HG03095 (cell line): Measurements from ENCODE around the gene RAB10.
"Not testable (repeated sequence)": the region's sequence is repeated elsewhere in the genome, so short reads cannot be mapped to it uniquely, and the experiment has no call there.

Source experiments
- ATAC-seq: cut with Tn5 transposase; IDR thresholded peaks from one replicate; pipeline ENCODE4 v1.9.1; 2021; ENCODE audit warnings: moderate library complexity; ENCODE audit not compliant: unreplicated experiment

RAB10 gene

GRCh38 chr2:26086779-26087178, 52.9 kb downstream of the RAB10 start:
- ATAC-seq = no peak

DNA sequence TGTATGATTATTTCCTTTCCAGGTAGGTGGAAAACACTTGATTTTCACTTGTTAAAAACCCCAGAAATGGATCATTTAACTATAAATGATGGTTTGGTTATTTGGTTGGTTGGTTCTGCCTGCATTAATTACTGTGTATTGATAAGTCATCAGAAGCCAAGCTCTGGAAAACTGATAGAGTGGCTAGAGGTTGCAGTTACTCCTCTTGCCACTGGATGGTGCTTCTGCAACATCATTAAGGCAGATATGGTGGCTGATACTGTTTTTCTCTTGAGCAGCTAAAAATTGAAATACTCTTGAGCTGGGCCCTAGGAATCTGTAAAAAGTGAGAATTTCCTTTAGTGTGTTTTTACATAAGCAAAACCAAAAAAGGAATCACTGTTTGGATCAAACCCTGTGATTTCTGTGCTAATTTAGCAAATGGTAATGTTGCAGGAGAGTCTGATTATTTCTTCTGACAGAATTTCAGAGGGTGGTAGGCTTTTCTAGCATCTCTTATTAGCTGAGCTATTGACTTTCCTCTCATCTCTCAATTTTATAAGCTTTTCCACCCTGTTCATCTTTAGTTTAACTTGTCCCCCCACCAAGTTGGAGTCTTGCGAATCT, 54.3 kb downstream of the RAB10 start:
- no peak for ATAC-seq

- ATAC-seq = not testable (repeated sequence)
Measured at GRCh38 chr2:26088931-26089330, 55.0 kb downstream of the RAB10 start.

DNA sequence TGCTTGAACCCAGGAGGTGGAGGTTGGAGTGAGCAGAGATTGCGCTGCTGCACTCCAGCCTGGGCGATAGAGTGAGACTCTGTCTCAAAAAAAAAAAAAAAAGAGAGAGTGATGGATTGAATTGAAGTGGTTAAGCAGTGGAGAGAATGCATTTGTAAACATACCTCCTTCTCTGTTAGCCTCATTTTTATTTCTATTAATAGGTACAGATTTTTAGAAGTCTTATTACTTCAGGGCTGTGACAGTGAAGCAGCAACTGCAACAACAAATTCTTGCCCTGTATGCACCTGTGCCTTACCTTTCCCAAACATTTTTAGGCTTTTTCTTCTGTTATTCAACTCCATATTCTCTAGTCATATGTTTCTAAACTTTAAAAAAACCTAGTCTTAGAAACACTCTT, 55.5 kb downstream of the RAB10 start:
- no peak for ATAC-seq

DNA sequence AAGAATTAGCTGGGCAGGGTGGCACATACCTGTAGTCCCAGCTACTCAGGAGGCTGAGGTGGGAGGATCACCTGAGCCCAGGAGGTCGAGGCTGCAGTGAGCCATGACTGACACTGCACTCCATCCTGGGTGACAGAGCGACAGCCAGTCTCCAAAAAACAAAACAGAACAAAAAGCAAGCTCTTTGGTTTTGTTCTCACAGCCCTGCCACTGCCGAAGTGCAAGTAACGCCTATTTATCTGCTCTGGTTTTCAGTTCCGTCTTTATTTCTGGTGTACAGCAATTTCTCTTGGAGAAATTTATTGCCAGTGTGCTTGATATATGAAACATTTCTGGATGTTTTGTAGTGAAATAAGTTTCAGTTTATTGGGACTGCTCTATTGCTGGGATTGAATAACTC, 61.9 kb downstream of the RAB10 start:
- ATAC-seq = no peak

- no peak for ATAC-seq
Measured at GRCh38 chr2:26099933-26100332, 66.0 kb downstream of the RAB10 start.

DNA sequence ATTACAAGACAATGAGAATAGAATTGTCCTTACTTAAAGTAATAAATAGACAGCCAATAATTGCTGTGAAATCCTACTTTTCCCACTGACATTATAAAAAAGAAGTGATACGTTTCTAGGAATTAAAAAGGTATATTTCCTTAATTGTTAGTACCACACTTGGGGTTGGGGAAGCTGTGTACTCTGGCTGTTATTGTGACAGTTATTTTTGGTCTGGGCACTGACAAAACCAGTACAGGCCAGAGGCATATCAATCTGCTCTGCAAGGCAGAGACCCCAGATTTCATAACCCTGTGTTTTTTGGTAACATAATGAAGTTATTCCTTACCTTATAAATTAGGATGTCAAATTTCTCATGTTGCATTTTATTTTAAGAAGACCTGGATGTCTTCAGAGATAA, 66.5 kb downstream of the RAB10 start:
- ATAC-seq = no peak

GRCh38 chr2:26103752-26104151, 69.9 kb downstream of the RAB10 start:
- no peak for ATAC-seq

GRCh38 chr2:26108701-26109100, 74.8 kb downstream of the RAB10 start:
- ATAC-seq = not testable (repeated sequence)

- ATAC-seq = no peak
Measured at GRCh38 chr2:26112201-26112600, 78.3 kb downstream of the RAB10 start.

DNA sequence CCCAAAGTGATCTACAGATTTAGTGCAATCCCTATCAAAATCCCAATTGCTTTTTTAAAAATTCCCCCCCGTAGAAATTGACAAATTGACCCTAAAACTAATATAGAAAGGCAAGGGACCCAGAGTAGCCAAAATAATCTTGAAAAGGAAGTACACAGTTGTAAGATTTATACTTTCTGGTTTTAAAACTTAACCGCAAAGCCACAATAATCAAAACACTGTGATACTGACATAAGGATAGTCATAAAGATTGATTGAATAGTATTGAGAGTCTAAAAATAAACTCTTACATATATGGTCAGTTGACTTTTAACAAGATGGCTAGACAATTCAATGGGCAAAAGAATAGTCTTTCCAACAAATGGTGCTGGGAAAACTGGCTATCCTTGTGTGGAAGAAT, 80.3 kb downstream of the RAB10 start:
- ATAC-seq = no peak

DNA sequence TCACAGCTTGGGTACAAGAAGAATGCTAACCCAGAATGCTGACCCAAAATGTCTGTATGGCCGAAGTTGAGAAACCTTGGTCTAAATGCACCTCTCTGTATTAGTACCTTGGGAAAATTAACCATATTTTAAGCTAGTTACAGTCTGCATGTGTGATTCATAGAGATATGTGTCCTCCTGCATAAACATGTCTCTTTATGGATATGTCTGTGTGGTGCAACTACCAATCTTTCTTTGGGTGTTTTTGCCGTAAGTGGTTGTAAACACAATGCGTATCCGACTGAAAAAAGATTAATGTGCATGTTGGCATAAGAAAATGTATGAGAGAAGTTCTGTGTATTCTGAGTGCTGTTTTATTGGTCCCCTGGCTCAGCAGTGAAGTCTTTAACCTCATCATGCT, 84.8 kb downstream of the RAB10 start:
- ATAC-seq = no peak

- no peak for ATAC-seq
Measured at GRCh38 chr2:26119521-26119920, 85.6 kb downstream of the RAB10 start.

DNA sequence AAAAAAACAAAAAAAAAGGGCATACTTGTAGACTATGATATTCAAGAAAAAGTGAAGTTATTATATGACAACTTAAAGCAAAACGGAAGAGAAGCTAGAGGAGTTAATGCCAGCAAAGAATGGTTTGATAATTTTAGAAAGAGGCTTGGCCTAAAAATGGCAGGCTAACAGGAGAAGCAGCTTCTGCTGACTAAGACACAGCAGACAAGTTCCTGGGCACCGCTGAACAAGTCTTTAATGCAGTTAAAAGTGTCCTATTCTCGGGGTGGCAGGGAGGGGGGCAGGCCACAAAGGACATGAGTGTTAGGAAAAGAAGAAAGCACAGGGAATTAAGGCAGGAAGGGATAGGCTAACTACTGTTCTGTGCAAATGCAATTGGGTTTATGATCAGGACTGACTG, 88.7 kb downstream of the RAB10 start:
- no peak for ATAC-seq

DNA sequence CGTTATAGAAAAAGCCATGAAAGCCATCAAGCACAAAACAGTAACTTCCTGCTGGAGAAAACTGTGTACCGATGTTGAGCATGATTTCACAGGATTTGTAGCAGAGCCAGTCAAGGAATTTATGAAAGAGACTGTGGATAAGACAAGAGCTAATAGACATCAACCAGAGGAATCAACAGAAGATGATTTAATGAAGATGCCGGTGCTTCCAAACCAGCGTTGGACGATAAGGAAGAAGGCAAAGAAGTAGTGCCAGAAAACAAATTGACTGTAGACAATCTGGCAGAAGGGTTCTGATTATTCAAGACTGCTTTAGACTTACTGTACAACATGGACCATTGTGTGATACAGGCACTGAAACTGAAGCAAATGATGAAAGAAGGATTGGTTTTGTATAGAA, 89.5 kb downstream of the RAB10 start:
- no peak for ATAC-seq

- no peak for ATAC-seq
Measured at GRCh38 chr2:26126074-26126473, 92.2 kb downstream of the RAB10 start.

GRCh38 chr2:26128176-26128575, 94.3 kb downstream of the RAB10 start:
- ATAC-seq = no peak

DNA sequence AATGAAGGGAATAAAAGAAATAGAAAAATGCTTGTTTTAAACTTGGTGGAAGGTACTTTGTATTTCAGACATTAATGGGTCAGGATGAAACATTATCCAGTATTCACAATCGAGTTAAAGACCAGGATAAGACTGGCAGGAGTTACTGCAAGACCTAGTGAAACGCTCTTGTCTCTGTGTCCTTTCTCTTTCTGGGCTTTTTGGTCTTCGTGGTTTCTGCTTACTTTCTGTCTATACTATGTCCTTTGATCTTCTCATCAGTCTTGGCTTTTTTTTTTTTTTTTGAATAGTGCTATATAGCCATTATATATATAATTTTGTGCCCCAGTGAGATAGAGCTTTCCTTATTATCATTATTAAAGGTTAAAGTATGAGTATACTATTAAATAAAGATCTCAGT, 96.9 kb downstream of the RAB10 start:
- no peak for ATAC-seq

- ATAC-seq = no peak
Measured at GRCh38 chr2:26136451-26136850, 102.6 kb downstream of the RAB10 start.

- ATAC-seq = no peak
Measured at GRCh38 chr2:26139269-26140183, 105.6 kb downstream of the RAB10 start.

GRCh38 chr2:26141145-26141769, 107.4 kb downstream of the RAB10 start:
- ATAC-seq = no peak

GRCh38 chr2:26144031-26144430, 110.1 kb downstream of the RAB10 start:
- ATAC-seq = no peak
